Measurements from ENCODE around the gene NLN. TPM values are rescaled to one million over a fixed set of nuclear protein-coding genes. Genes with fewer than 3 reads are reported as not detected.

Gene NLN
- total RNA-seq, 4 donors from 2014 or later, result 8.4 to 31.6 (median 14.5) TPM

DNA sequence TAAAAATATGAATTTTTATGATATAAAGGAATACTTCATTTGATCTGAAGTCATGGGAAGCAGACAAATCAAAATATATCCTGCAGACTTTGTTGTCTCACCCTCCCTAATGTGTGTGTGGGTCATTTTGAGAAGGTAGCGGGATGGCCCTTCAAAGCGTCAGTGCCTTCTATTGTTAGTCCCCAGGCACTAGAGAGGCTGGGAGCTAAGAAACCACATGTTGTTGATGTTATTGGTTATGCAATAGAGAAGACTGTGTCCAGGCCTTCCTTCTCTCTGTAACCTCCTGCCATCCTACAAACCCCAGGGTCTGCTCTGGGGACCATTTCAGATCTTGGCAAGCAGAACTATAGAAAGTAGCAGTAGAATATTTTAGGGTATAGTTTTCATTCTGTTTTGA is 94.7 kb downstream of the NLN start:
- DNase-seq (ENCODE audit: low spot score) (no peak), ATAC-seq (ENCODE audit: low FRiP score) (no peak)
- TF ChIP-seq, protein P1, sequence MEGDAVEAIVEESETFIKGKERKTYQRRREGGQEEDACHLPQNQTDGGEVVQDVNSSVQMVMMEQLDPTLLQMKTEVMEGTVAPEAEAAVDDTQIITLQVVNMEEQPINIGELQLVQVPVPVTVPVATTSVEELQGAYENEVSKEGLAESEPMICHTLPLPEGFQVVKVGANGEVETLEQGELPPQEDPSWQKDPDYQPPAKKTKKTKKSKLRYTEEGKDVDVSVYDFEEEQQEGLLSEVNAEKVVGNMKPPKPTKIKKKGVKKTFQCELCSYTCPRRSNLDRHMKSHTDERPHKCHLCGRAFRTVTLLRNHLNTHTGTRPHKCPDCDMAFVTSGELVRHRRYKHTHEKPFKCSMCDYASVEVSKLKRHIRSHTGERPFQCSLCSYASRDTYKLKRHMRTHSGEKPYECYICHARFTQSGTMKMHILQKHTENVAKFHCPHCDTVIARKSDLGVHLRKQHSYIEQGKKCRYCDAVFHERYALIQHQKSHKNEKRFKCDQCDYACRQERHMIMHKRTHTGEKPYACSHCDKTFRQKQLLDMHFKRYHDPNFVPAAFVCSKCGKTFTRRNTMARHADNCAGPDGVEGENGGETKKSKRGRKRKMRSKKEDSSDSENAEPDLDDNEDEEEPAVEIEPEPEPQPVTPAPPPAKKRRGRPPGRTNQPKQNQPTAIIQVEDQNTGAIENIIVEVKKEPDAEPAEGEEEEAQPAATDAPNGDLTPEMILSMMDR (IDR thresholded peaks at IDR 0.05), result no peak

DNA sequence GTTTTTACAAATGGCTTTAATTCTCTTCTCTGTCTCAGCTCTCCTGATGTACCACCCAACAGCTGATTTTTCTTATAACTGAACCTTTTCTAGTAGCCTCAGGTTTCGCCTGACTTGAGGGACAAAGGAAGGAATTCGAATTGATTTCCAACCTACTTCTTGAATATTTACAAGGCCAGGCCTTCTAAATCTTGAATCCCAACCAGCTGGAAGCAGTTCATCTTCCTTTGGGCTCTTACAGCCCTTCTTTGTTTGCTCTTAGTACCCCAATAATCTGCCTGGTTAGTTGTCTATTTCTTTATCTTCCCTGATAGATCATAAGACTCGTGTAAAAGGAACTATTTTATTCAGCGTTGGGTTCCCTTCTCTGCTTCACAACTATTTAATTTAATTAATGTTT is 95.9 kb downstream of the NLN start:
- ATAC-seq (ENCODE audit: low FRiP score), result no peak
- TF ChIP-seq, protein P1 (IDR thresholded peaks at IDR 0.05), result no peak
- no peak for DNase-seq (ENCODE audit: low spot score)

DNA sequence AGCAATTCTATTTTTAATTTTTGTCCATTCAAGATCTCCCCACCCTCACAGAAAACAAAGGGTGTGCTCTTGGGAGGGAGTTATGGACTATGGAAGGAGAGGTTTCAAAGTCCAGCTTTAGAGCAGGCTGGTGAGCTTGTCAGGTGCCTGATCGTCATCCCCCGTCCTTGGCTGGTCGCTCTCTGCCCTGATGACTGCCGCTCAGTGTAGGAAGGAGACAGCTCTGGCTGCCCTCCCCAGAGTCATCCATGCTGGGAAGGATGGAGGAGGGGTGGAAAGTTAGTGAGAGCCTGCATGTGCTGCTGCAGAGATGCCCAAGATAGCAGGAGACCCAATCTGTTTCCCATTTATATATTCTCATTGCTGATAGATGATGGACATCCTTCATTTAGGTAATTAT is 96.6 kb downstream of the NLN start:
- TF ChIP-seq, protein P1 (IDR thresholded peaks at IDR 0.05), result no peak
- ATAC-seq (ENCODE audit: low FRiP score), result no peak
- DNase-seq (ENCODE audit: low spot score), result no peak

DNA sequence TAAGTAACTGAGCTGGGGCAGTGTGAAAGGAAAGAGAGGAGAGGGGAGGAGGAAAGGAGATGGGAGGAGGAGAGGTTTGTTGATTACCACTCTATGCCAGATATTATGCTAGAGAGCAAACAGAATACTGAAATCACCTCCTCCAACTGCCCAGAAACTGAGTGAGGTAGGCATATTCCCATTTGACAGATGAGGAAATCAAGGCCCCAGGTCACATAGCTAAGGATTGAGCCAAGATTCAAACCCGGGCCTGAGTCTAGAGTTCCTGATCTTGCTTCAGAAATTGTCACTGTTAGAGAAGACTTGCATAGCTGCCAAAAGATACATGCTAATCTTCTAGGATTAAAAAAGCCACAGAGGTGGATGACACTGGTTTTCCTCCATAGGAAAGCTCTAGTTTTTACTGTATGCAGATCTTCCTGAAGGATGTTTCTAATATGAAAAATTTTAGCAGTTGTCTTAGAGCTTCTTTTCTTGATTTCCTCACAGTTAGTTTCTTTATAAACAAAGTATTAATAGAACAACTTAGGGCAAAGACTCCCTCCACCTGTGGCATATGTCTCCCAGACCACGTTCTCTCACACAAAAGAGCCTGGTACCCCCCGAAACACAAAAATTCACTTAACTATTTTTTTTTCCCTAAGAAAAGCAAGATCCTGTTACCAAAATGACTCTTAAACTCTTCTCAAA is 97.4 kb downstream of the NLN start:
- DNase-seq (ENCODE audit: low spot score) (no peak), ATAC-seq (ENCODE audit: low FRiP score) (no peak)
- TF ChIP-seq, protein P1 (IDR thresholded peaks at IDR 0.05), result no peak

DNA sequence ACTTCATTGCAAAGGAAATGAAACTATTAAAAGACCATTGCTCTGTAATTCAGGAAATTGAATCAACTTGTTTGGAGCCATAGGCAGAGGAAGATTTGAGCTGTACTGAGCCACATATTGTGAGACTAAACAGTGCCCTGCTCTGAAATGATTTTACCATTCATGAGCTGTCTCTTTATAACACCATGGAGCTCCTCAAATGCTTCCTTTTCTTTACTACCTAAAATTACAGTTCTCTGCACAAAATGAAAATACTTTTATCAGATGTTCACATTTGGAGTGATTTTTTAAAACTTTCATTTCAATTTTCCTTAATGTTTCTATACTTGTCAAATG is 97.9 kb downstream of the NLN start:
- no peak for DNase-seq (ENCODE audit: low spot score)
- TF ChIP-seq, protein P1 (IDR thresholded peaks at IDR 0.05), result no peak
- ATAC-seq (ENCODE audit: low FRiP score), result no peak

DNA sequence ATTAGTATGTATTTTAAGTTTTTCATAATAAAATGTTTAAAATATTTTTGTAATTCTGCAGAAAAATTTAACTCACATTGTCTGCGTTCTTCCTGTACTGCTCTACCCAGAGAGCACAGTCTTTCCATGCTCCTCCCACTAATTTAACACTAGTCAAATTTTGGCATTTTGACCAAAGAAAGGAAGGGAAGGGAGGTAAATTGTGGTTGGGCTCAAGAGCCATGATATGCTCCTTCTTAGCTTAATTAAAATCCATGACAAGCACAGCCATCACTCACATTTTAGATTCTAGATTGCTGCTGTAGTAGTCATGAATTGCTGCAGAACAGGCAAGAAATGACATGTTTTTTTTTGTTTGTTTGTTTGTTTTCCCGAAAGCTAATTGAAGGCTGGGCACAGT is 98.4 kb downstream of the NLN start:
- no peak for DNase-seq (ENCODE audit: low spot score)
- ATAC-seq (ENCODE audit: low FRiP score), result no peak
- TF ChIP-seq, protein P1 (IDR thresholded peaks at IDR 0.05), result no peak

DNA sequence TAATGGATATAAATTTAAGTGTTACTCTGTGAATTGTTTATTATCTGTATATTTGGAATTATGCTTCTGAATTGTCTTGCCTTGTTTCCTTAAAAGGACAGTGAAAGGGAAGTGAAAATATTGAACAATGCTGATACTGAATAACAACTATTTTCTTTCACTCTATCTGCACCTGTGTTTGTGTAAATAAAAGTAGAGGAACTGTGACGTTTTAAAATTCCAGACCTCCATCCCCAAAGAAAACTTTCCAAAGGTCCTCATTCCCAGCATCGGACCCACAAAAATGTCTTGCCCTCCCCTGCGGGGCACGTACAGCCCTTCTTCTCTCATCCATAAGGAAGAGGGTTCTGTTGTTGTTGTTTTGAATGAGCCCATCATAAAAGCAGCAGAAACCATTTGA is 100.0 kb downstream of the NLN start:
- no peak for DNase-seq (ENCODE audit: low spot score)
- TF ChIP-seq, protein P1 (IDR thresholded peaks at IDR 0.05), result no peak
- ATAC-seq (ENCODE audit: low FRiP score), result no peak

All from omental fat pad (tissue), 4 donors.